ENCODE results near the gene TFPI.

TFPI gene

GRCh38 chr2:187415449-187415848, 138.8 kb downstream of the TFPI start:
- DNase-seq (ENCODE audit: low read depth, low spot score) = no peak
